GM12878 (cell line): Measurements from ENCODE around the gene SMIM13.

Experiments used
- ATF2 ChIP-seq: IDR thresholded peaks from 2 replicates; pipeline ENCODE4 v1.6.1; 2012; ENCODE audit warnings: low read length, inconsistent platforms
- CTCF ChIP-seq, 3 experiments: IDR thresholded peaks in 2 of 3; conservative IDR thresholded peaks in 1 of 3; 2 replicates each; pipeline ENCODE4 v1.5.1; 2011; ENCODE audit warnings: low read depth in 3 of 3, low read length in 3 of 3, mild to moderate bottlenecking in 3 of 3, control low read depth in 2 of 3, moderate library complexity in 2 of 3, inconsistent platforms in 1 of 3, mixed read lengths in 1 of 3; ENCODE audit not compliant: control insufficient read depth in 2 of 3, insufficient read depth in 1 of 3; ENCODE audit errors: extremely low read depth in 1 of 3
- KDM1A ChIP-seq: fragments of 200-600 bp; sonication (generic); IDR thresholded peaks from 2 replicates; pipeline ENCODE4 v1.6.1; 2016; ENCODE audit warnings: borderline replicate concordance
- MYC ChIP-seq: IDR thresholded peaks from 2 replicates; pipeline ENCODE4 v1.6.1; 2011; ENCODE audit warnings: mild to moderate bottlenecking, low read length, moderate library complexity, inconsistent platforms; ENCODE audit not compliant: insufficient read depth, insufficient replicate concordance, insufficient read length, severe bottlenecking
- PAX5 ChIP-seq: IDR thresholded peaks from 2 replicates; pipeline ENCODE4 v1.6.1; 2011; ENCODE audit warnings: low read depth, low read length, borderline replicate concordance
- POLR2A ChIP-seq: IDR thresholded peaks from 2 replicates; pipeline ENCODE4 v1.6.1; 2011; ENCODE audit warnings: low read depth, mild to moderate bottlenecking, low read length
- SREBF2 ChIP-seq: IDR thresholded peaks from 2 replicates; pipeline ENCODE4 v1.6.1; 2012; ENCODE audit warnings: mild to moderate bottlenecking, low read length
- ZNF592 ChIP-seq: fragments of 450-650 bp; IDR thresholded peaks from 2 replicates; pipeline ENCODE4 v1.6.1; 2017; ENCODE audit warnings: mild to moderate bottlenecking, moderate library complexity

- TF ChIP-seq ZNF592 (no peak), KDM1A (no peak), CTCF (IDR thresholded peaks at IDR 0.05 in 2 of 3, conservative IDR thresholded peaks at IDR 0.05 in 1 of 3; ENCODE audit: control insufficient read depth in 2 of 3, extremely low read depth in 1 of 3, insufficient read depth in 1 of 3, low read depth in 3 of 3, low read length in 3 of 3) (no peak), ATF2 (no peak), POLR2A (no peak), SREBF2 (no peak), MYC (no peak), PAX5 (no peak)
These were observed 30.9 kb upstream of the SMIM13 start for GRCh38 chr6:11062715-11063114.
